ENCODE measurements around the gene HEXA. TPM values are rescaled to one million over a fixed set of nuclear protein-coding genes. Genes with fewer than 3 reads are reported as not detected.

HEXA gene
- total RNA-seq, 1 experiment from 2014 or later, result 199 TPM

- no peak for TF ChIP-seq TCF7L2 (IDR thresholded peaks at IDR 0.05; ENCODE audit: low read depth, low read length)
- TF ChIP-seq POLR2AphosphoS5 (IDR thresholded peaks at IDR 0.05; ENCODE audit: low read depth, low read length), result no peak
- TF ChIP-seq, protein P1, sequence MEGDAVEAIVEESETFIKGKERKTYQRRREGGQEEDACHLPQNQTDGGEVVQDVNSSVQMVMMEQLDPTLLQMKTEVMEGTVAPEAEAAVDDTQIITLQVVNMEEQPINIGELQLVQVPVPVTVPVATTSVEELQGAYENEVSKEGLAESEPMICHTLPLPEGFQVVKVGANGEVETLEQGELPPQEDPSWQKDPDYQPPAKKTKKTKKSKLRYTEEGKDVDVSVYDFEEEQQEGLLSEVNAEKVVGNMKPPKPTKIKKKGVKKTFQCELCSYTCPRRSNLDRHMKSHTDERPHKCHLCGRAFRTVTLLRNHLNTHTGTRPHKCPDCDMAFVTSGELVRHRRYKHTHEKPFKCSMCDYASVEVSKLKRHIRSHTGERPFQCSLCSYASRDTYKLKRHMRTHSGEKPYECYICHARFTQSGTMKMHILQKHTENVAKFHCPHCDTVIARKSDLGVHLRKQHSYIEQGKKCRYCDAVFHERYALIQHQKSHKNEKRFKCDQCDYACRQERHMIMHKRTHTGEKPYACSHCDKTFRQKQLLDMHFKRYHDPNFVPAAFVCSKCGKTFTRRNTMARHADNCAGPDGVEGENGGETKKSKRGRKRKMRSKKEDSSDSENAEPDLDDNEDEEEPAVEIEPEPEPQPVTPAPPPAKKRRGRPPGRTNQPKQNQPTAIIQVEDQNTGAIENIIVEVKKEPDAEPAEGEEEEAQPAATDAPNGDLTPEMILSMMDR (IDR thresholded peaks at IDR 0.05), result no peak
- no peak for TF ChIP-seq SIN3A (IDR thresholded peaks at IDR 0.05; ENCODE audit: borderline replicate concordance, insufficient read depth, low read depth, low read length)
- no peak for TF ChIP-seq REST (IDR thresholded peaks at IDR 0.05; ENCODE audit: insufficient read depth in 1 of 2, low read depth in 2 of 2, low read length in 1 of 2)
- Histone ChIP-seq H3K27me3 (ENCODE audit: control insufficient read depth, insufficient read depth, low read length) (no peaks in the 10 kb centered on the region), H3K4me3 (ENCODE audit: low read depth in 2 of 2, low read length in 2 of 2) (no peak overlapping the region), H3K36me3 (ENCODE audit: control insufficient read depth, insufficient read depth, low read length) (no peaks in the 10 kb centered on the region), H3K27ac (ENCODE audit: low read length) (no peak overlapping the region), H3K9me3 (ENCODE audit: control insufficient read depth, insufficient read depth, low read depth, low read length) (no peaks in the 10 kb centered on the region), H3K4me1 (ENCODE audit: control insufficient read depth, insufficient read depth, low read length) (no peaks in the 10 kb centered on the region)
- ChIA-PET CTCF (no interaction called here), POLR2A (no interaction called here)
- in situ Hi-C loops (cut with HindIII; ENCODE audit: low pct_unique_long_range_greater_than_20kb, low sequenced_read_pairs), result no loop called here
- no peak for ATAC-seq
- intact Hi-C loops (cut with micrococcal nuclease; ENCODE audit: unreplicated experiment), result loop anchor here (5.0 kb wide), 1 partner anchor 434 kb away; no protein-coding TSS in a partner anchor
- DNase-seq (ENCODE audit: low read depth, low spot score), result no peak
- BruUV-seq (replicated peaks), result no TSS peak
Observed at GRCh38 chr15:72302955-72303354, 72.9 kb downstream of the HEXA start.

Other genes starting within 250 kb of the HEXA start
- gene GRAMD2A, start 178.2 kb downstream of the HEXA start, total RNA-seq (2021; ENCODE audit: unreplicated experiment), result 1.3 TPM
- gene PKM, start 144.8 kb downstream of the HEXA start, total RNA-seq (2021; ENCODE audit: unreplicated experiment), result 1,590 TPM
- gene PARP6, start 103.5 kb downstream of the HEXA start, total RNA-seq (2021; ENCODE audit: unreplicated experiment), result 85.7 TPM
- gene CELF6, start 55.9 kb downstream of the HEXA start, total RNA-seq (2021; ENCODE audit: unreplicated experiment), result not detected
- not detected for gene TMEM202, start 22.3 kb upstream of the HEXA start, total RNA-seq (2021; ENCODE audit: unreplicated experiment)
- gene ARIH1, start 98.3 kb upstream of the HEXA start, total RNA-seq (2021; ENCODE audit: unreplicated experiment), result 192 TPM

All from Panc1 (cell line).